ENCODE data around the gene ZNF784.

ZNF784 gene

GRCh38 chr19:55623561-55623960, 805 bp downstream of the ZNF784 start:
- ChIA-PET CTCF (interaction anchor here (0.6 kb wide), 1 partner anchor 85 kb away, joined by 3 read pairs; no protein-coding TSS in a partner anchor), POLR2A (interaction anchor here (0.5 to 2.9 kb wide), 5 partner anchors 9 to 25 kb away, joined by 3 to 24 read pairs (median 10); partner anchors contain the start of genes FIZ1 and ZNF865)
- TF ChIP-seq FOXM1 (IDR thresholded peaks at IDR 0.05; ENCODE audit: borderline replicate concordance): no peak
- no peak for TF ChIP-seq ZNF384 (IDR thresholded peaks at IDR 0.05)
- no peak for TF ChIP-seq PKNOX1 (IDR thresholded peaks at IDR 0.05)
- no peak for TF ChIP-seq TARDBP (IDR thresholded peaks at IDR 0.05)
- TF ChIP-seq FOXK2 (IDR thresholded peaks at IDR 0.05): no peak
- no peak for TF ChIP-seq SP1 (IDR thresholded peaks at IDR 0.05)
- TF ChIP-seq LEF1 (IDR thresholded peaks at IDR 0.05; ENCODE audit: borderline replicate concordance): no peak
- TF ChIP-seq CTBP1 (IDR thresholded peaks at IDR 0.05; ENCODE audit: borderline replicate concordance): no peak
- TF ChIP-seq HDGF (IDR thresholded peaks at IDR 0.05; ENCODE audit: borderline replicate concordance): no peak
- TF ChIP-seq BHLHE40 (IDR thresholded peaks at IDR 0.05; ENCODE audit: borderline replicate concordance): no peak
- TF ChIP-seq L3MBTL2 (conservative IDR thresholded peaks at IDR 0.05): no peak
- no peak for DNase-seq (ENCODE audit: extremely low spot score)

- DNase-seq (ENCODE audit: extremely low spot score): no peak
- ChIA-PET CTCF (no interaction called here), POLR2A (interaction anchor here (1.2 to 2.9 kb wide), 3 partner anchors 9 to 18 kb away, joined by 3 to 24 read pairs (median 12); partner anchors contain the start of gene ZNF865)
- TF ChIP-seq FOXM1 (IDR thresholded peaks at IDR 0.05; ENCODE audit: borderline replicate concordance): no peak
These were observed 1.2 kb downstream of the ZNF784 start for GRCh38 chr19:55623130-55623529.

GRCh38 chr19:55622242-55622969, 2.0 kb downstream of the ZNF784 start:
- POLR2A ChIA-PET: no interaction called here
- no peak for TF ChIP-seq SP1 (IDR thresholded peaks at IDR 0.05)
- no peak for TF ChIP-seq TARDBP (IDR thresholded peaks at IDR 0.05)
- no peak for TF ChIP-seq ARNT (IDR thresholded peaks at IDR 0.05)
- TF ChIP-seq ZNF384 (IDR thresholded peaks at IDR 0.05): no peak
- DNase-seq (ENCODE audit: extremely low spot score): no peak
- CTCF ChIA-PET: no interaction called here

- POLR2A ChIA-PET: no interaction called here
- DNase-seq (ENCODE audit: extremely low spot score): no peak
- CTCF ChIA-PET: no interaction called here
- TF ChIP-seq TARDBP (IDR thresholded peaks at IDR 0.05) (no peak), FOXM1 (IDR thresholded peaks at IDR 0.05; ENCODE audit: borderline replicate concordance) (no peak), HDGF (IDR thresholded peaks at IDR 0.05; ENCODE audit: borderline replicate concordance) (no peak), FOXA1 (IDR thresholded peaks at IDR 0.05) (no peak), FOXK2 (IDR thresholded peaks at IDR 0.05) (no peak), ARNT (IDR thresholded peaks at IDR 0.05) (no peak), ZNF384 (IDR thresholded peaks at IDR 0.05) (no peak), ELF4 (IDR thresholded peaks at IDR 0.05) (no peak), CTBP1 (IDR thresholded peaks at IDR 0.05; ENCODE audit: borderline replicate concordance) (no peak), NFRKB (IDR thresholded peaks at IDR 0.05) (no peak), BHLHE40 (IDR thresholded peaks at IDR 0.05; ENCODE audit: borderline replicate concordance) (no peak), LEF1 (IDR thresholded peaks at IDR 0.05; ENCODE audit: borderline replicate concordance) (no peak), PKNOX1 (IDR thresholded peaks at IDR 0.05) (no peak), L3MBTL2 (conservative IDR thresholded peaks at IDR 0.05) (no peak), SUZ12 (IDR thresholded peaks at IDR 0.05) (no peak), SP1 (IDR thresholded peaks at IDR 0.05) (no peak)
These were observed 2.6 kb downstream of the ZNF784 start for GRCh38 chr19:55621673-55622231.

GRCh38 chr19:55621205-55621672, 3.1 kb downstream of the ZNF784 start:
- POLR2A ChIA-PET: no interaction called here
- CTCF ChIA-PET: no interaction called here
- no peak for DNase-seq (ENCODE audit: extremely low spot score)
- TF ChIP-seq SUZ12 (IDR thresholded peaks at IDR 0.05) (no peak), ARNT (IDR thresholded peaks at IDR 0.05) (no peak), ZNF384 (IDR thresholded peaks at IDR 0.05) (no peak), L3MBTL2 (conservative IDR thresholded peaks at IDR 0.05) (no peak), HDGF (IDR thresholded peaks at IDR 0.05; ENCODE audit: borderline replicate concordance) (no peak), TARDBP (IDR thresholded peaks at IDR 0.05) (no peak), ELF4 (IDR thresholded peaks at IDR 0.05) (no peak), LEF1 (IDR thresholded peaks at IDR 0.05; ENCODE audit: borderline replicate concordance) (no peak), BHLHE40 (IDR thresholded peaks at IDR 0.05; ENCODE audit: borderline replicate concordance) (no peak), FOXM1 (IDR thresholded peaks at IDR 0.05; ENCODE audit: borderline replicate concordance) (no peak), CTBP1 (IDR thresholded peaks at IDR 0.05; ENCODE audit: borderline replicate concordance) (no peak), NFRKB (IDR thresholded peaks at IDR 0.05) (no peak), FOXK2 (IDR thresholded peaks at IDR 0.05) (no peak), FOXA1 (IDR thresholded peaks at IDR 0.05) (no peak)

GRCh38 chr19:55620410-55621204, 3.8 kb downstream of the ZNF784 start:
- ChIA-PET POLR2A (interaction anchor here (0.9 kb wide), 1 partner anchor 11 kb away, joined by 3 read pairs; no protein-coding TSS in a partner anchor), CTCF (no interaction called here)
- no peak for TF ChIP-seq FOXA1 (IDR thresholded peaks at IDR 0.05)
- no peak for TF ChIP-seq NFRKB (IDR thresholded peaks at IDR 0.05)
- no peak for TF ChIP-seq ARNT (IDR thresholded peaks at IDR 0.05)
- no peak for TF ChIP-seq SUZ12 (IDR thresholded peaks at IDR 0.05)
- TF ChIP-seq PKNOX1 (IDR thresholded peaks at IDR 0.05): no peak
- TF ChIP-seq ELF4 (IDR thresholded peaks at IDR 0.05): no peak
- no peak for TF ChIP-seq CTBP1 (IDR thresholded peaks at IDR 0.05; ENCODE audit: borderline replicate concordance)
- TF ChIP-seq FOXM1 (IDR thresholded peaks at IDR 0.05; ENCODE audit: borderline replicate concordance): no peak
- TF ChIP-seq L3MBTL2 (conservative IDR thresholded peaks at IDR 0.05): no peak
- TF ChIP-seq ZNF384 (IDR thresholded peaks at IDR 0.05): no peak
- DNase-seq (ENCODE audit: extremely low spot score): no peak

Data from HEK293T (cell line).